BLaER1 treated with 17β-estradiol and CSF1 and Interleukin-3, amounts not matched to agents 10 nM and 100 nM (cell line): Measurements from ENCODE around the gene SNX1.
A peak's percentile ranks its signal among the peaks of the same experiment; 100 is the strongest.

ENCODE experiments used
- H3K27ac ChIP-seq, 11 experiments: shearing (Covaris generic); formaldehyde crosslinking; 2 replicates each; pipeline ENCODE4 v1.8.1; 2022
- H3K27me3 ChIP-seq, 11 experiments: shearing (Covaris generic); formaldehyde crosslinking; 2 replicates each; pipeline ENCODE4 v1.8.1; 2022
- H3K36me3 ChIP-seq, 11 experiments: shearing (Covaris generic); formaldehyde crosslinking; 2 replicates each; pipeline ENCODE4 v1.8.1; 2022
- H3K4me1 ChIP-seq, 10 experiments: shearing (Covaris generic); formaldehyde crosslinking; 2 replicates each; pipeline ENCODE4 v1.8.1; 2022
- H3K4me2 ChIP-seq, 11 experiments: shearing (Covaris generic); formaldehyde crosslinking; 2 replicates each; pipeline ENCODE4 v1.8.1; 2022
- H3K4me3 ChIP-seq, 10 experiments: shearing (Covaris generic); formaldehyde crosslinking; 2 replicates each; pipeline ENCODE4 v1.8.1; 2022
- H3K9ac ChIP-seq, 11 experiments: shearing (Covaris generic); formaldehyde crosslinking; 2 replicates each; pipeline ENCODE4 v1.8.1; 2022
- H3K9me3 ChIP-seq, 11 experiments: shearing (Covaris generic); formaldehyde crosslinking; replicated peaks in 1 of 11; 2 replicates each; pipeline ENCODE4 v1.8.1; 2022
- H4K20me1 ChIP-seq, 11 experiments: shearing (Covaris generic); formaldehyde crosslinking; 2 replicates each; pipeline ENCODE4 v1.8.1; 2022
- Cebpa-rat ChIP-seq, 11 experiments: shearing (Covaris generic); IDR thresholded peaks; 2 replicates each; pipeline ENCODE4 v1.8.1; 2022

Gene SNX1, protein sequence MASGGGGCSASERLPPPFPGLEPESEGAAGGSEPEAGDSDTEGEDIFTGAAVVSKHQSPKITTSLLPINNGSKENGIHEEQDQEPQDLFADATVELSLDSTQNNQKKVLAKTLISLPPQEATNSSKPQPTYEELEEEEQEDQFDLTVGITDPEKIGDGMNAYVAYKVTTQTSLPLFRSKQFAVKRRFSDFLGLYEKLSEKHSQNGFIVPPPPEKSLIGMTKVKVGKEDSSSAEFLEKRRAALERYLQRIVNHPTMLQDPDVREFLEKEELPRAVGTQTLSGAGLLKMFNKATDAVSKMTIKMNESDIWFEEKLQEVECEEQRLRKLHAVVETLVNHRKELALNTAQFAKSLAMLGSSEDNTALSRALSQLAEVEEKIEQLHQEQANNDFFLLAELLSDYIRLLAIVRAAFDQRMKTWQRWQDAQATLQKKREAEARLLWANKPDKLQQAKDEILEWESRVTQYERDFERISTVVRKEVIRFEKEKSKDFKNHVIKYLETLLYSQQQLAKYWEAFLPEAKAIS

DNA sequence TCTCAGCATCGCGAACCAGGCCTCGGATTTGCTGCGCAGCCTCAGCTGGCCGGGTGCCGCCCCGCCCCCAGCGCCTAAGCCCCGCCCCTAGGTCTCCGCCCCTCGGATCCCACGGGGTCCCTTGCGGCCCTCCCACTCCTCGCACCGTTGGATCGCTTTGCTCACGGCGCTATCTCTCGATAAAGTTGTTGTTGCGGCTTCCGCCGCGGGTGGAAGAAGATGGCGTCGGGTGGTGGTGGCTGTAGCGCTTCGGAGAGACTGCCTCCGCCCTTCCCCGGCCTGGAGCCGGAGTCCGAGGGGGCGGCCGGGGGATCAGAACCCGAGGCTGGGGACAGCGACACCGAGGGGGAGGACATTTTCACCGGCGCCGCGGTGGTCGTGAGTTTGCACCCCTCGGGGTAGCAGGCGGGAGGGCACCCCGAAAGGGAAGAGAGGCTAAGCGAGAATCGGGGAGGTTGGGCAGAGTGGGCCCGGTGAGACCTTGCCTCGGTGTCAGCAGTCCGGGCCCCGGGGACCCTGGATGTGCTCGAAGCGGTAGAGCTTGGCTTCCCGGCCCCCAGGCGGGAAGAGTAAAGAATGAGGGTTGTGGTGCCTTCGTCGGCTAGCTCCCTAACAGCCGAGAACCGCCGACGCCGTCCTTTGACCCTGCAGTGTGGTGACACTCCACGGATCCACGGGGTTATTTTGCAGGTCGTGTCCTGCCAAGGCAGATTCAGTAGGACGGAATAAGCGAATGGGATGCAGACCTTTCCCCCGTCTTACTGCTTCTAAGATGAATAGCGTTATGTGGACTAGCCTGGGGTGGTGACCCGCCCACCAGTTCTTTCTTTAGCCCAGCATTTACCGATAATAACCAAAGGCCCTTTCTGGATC lies at the start of gene SNX1:
Gene SNX1 (plus strand): TSS at position 188 of the 873 bp plus-strand sequence. CDS start 32 bp downstream, at position 220.
- H3K27me3 ChIP-seq = no peaks in the 10 kb centered on the region
- H4K20me1 ChIP-seq = peaks cover 12 to 51% (median 49%) of the 10 kb centered on the region in 11 experiments; a peak in 19 of 22 replicates
- H3K27ac ChIP-seq = peak within 1 kb of the TSS; percentile 85 to 95 (median 91)

GRCh38 chr15:64046421-64047153 lies 49.2 kb upstream of the SNX1 start, which contains the start of gene DAPK2:
Gene DAPK2 (minus strand): TSS chr15:64046485. CDS start chr15:64040261, 6,224 bp downstream.
- H3K9ac ChIP-seq = peak within 1 kb of the TSS in 9 of 11 experiments; percentile 31 to 64 (median 50); a peak in 16 of 22 replicates
- no peak within 1 kb of the TSS for H3K27ac ChIP-seq
- H3K4me3 ChIP-seq = peak within 1 kb of the TSS; percentile 51 to 69 (median 58)

More for the DNA sequence above, at the start of gene SNX1:
- Histone ChIP-seq H3K36me3 (peaks cover 0 to 28% (median 17%) of the 10 kb centered on the region in 11 experiments; a peak in 13 of 22 replicates), H3K4me1 (peaks cover 67 to 76% (median 71%) of the 10 kb centered on the region in 10 experiments), H3K4me2 (peak within 1 kb of the TSS; percentile 87 to 99 (median 97)), H3K9ac (peak within 1 kb of the TSS; percentile 89 to 96 (median 94)), H3K9me3 (no peaks in the 10 kb centered on the region), H3K4me3 (peak within 1 kb of the TSS; percentile 87 to 98 (median 96))
- no peak for TF ChIP-seq Cebpa-rat (IDR thresholded peaks at IDR 0.05)

DNA sequence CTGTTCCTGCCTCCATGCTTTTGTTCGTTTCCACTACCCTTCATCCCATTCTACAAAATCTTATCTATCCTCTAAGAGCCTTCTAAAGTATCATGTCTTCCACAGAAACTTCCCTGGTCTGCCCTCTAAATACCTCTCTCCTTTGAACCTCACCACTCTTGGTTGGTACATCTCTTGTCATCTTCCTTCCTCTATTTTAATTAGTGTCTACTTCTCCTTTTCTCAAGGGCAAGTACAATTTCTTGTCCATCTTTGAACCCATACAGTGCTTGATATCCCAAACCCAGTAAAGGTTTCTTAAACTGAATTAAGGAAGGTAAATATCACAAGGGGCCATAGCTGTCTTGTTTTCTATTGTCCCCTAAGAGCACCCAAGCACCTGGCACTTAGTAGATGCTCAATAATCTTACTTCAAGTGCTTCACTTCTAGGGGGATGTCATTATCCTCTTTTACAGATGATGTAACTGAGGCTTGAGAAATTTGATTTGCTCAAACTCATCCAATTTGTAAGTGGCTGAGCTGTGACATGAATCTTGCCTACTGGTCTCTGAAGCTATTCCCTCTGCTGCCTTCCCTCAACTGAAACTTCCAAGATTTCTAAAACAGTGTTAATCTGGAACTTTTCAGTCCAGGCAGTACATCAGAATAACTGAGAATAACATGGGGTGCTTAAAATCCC lies 46.9 kb upstream of the SNX1 start:
- Histone ChIP-seq H3K27ac (no peak overlapping the region), H3K4me1 (peaks cover 27 to 55% (median 39%) of the 10 kb centered on the region in 10 experiments)

More at GRCh38 chr15:64046421-64047153, 49.2 kb upstream of the SNX1 start, which contains the start of gene DAPK2:
- H4K20me1 ChIP-seq = peaks cover 0 to 51% (median 0%) of the 10 kb centered on the region in 11 experiments; a peak in 6 of 22 replicates
- TF ChIP-seq Cebpa-rat (IDR thresholded peaks at IDR 0.05) = no peak
- H3K27me3 ChIP-seq = peaks cover 23 to 82% (median 32%) of the 10 kb centered on the region in 11 experiments
- peaks cover 27 to 56% (median 39%) of the 10 kb centered on the region in 10 experiments for H3K4me1 ChIP-seq
- H3K36me3 ChIP-seq = no peaks in the 10 kb centered on the region
- no peaks in the 10 kb centered on the region for H3K9me3 ChIP-seq
- H3K4me2 ChIP-seq = peak within 1 kb of the TSS; percentile 79 to 90 (median 85)

GRCh38 chr15:64050281-64051092 lies 45.3 kb upstream of the SNX1 start:
- peaks cover 0 to 35% (median 0%) of the 10 kb centered on the region in 11 experiments; a peak in 6 of 22 replicates for H4K20me1 ChIP-seq
- no peak overlapping the region for H3K9ac ChIP-seq
- H3K27ac ChIP-seq = no peak overlapping the region; a peak in 1 of 22 replicates
- H3K4me3 ChIP-seq = no peak overlapping the region
- peaks cover 17 to 39% (median 30%) of the 10 kb centered on the region in 10 experiments for H3K4me1 ChIP-seq
- peaks cover 18 to 56% (median 25%) of the 10 kb centered on the region in 11 experiments for H3K27me3 ChIP-seq
- H3K36me3 ChIP-seq = no peaks in the 10 kb centered on the region
- no peaks in the 10 kb centered on the region for H3K9me3 ChIP-seq
- peak overlapping the region; percentile 14 to 78 (median 67); a peak in 21 of 22 replicates for H3K4me2 ChIP-seq
- TF ChIP-seq Cebpa-rat (IDR thresholded peaks at IDR 0.05) = no peak

More for the DNA sequence above, 46.9 kb upstream of the SNX1 start:
- Histone ChIP-seq H3K4me3 (no peak overlapping the region), H3K27me3 (peaks cover 23 to 72% (median 32%) of the 10 kb centered on the region in 11 experiments), H3K9me3 (no peaks in the 10 kb centered on the region), H4K20me1 (peaks cover 0 to 51% (median 0%) of the 10 kb centered on the region in 11 experiments; a peak in 6 of 22 replicates), H3K9ac (no peak overlapping the region), H3K4me2 (peak overlapping the region in 7 of 11 experiments; percentile 0 to 73 (median 32); a peak in 10 of 22 replicates), H3K36me3 (no peaks in the 10 kb centered on the region)
- no peak for TF ChIP-seq Cebpa-rat (IDR thresholded peaks at IDR 0.05)

DNA sequence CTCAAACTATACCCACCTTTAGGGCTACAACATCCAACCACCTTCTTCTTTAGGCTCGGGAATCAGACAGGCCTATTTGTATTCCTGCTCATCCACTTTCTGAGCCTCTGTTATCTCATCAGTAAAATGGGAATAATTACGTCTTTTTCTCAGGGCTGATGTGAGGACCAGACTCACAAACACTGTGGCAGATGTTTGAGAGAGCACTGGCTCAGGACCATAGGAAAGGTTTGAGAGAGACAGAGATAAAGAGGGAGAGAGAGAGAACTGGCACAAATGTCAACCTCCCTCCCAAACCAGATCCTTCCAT lies 44.7 kb upstream of the SNX1 start:
- H3K36me3 ChIP-seq = no peaks in the 10 kb centered on the region
- peaks cover 17 to 34% (median 27%) of the 10 kb centered on the region in 10 experiments for H3K4me1 ChIP-seq
- no peaks in the 10 kb centered on the region for H3K9me3 ChIP-seq
- H3K27ac ChIP-seq = no peak overlapping the region
- no peak for TF ChIP-seq Cebpa-rat (IDR thresholded peaks at IDR 0.05)
- H3K4me3 ChIP-seq = no peak overlapping the region
- peaks cover 0 to 30% (median 0%) of the 10 kb centered on the region in 11 experiments; a peak in 3 of 22 replicates for H4K20me1 ChIP-seq
- H3K27me3 ChIP-seq = peaks cover 12 to 51% (median 19%) of the 10 kb centered on the region in 11 experiments
- no peak overlapping the region for H3K9ac ChIP-seq
- peak overlapping the region in 7 of 11 experiments; percentile 60 to 78 (median 72); a peak in 10 of 22 replicates for H3K4me2 ChIP-seq

GRCh38 chr15:64051407-64052259 lies 44.1 kb upstream of the SNX1 start:
- Histone ChIP-seq H4K20me1 (peaks cover 0 to 29% (median 0%) of the 10 kb centered on the region in 11 experiments; a peak in 3 of 22 replicates), H3K36me3 (no peaks in the 10 kb centered on the region), H3K27ac (no peak overlapping the region), H3K9me3 (no peaks in the 10 kb centered on the region), H3K4me1 (peaks cover 14 to 30% (median 25%) of the 10 kb centered on the region in 10 experiments), H3K27me3 (peaks cover 6 to 45% (median 14%) of the 10 kb centered on the region in 11 experiments), H3K4me3 (no peak overlapping the region), H3K4me2 (no peak overlapping the region), H3K9ac (no peak overlapping the region)
- no peak for TF ChIP-seq Cebpa-rat (IDR thresholded peaks at IDR 0.05)
